ENCODE results near the gene PIEZO2.

The PIEZO2 gene

GRCh38 chr18:10896851-10897250 is 252.5 kb downstream of the PIEZO2 start:
- no peak for DNase-seq (ENCODE audit: low read depth in 2 of 2)

GRCh38 chr18:10895976-10896375 is 253.4 kb downstream of the PIEZO2 start:
- DNase-seq (ENCODE audit: low read depth in 2 of 2), result no peak

- no peak for DNase-seq (ENCODE audit: low read depth in 2 of 2)
These were observed 254.9 kb downstream of the PIEZO2 start for GRCh38 chr18:10894501-10894900.

GRCh38 chr18:10893761-10894160 is 255.6 kb downstream of the PIEZO2 start:
- no peak for DNase-seq (ENCODE audit: low read depth in 2 of 2)

GRCh38 chr18:10893196-10893595 is 256.2 kb downstream of the PIEZO2 start:
- DNase-seq (ENCODE audit: low read depth in 2 of 2), result no peak

GRCh38 chr18:10892786-10893185 is 256.6 kb downstream of the PIEZO2 start:
- no peak for DNase-seq (ENCODE audit: low read depth in 2 of 2)

- DNase-seq (ENCODE audit: low read depth in 2 of 2), result no peak
These were observed 259.3 kb downstream of the PIEZO2 start for GRCh38 chr18:10890022-10890421.

- DNase-seq (ENCODE audit: low read depth in 2 of 2), result no peak
These were observed 270.7 kb downstream of the PIEZO2 start for GRCh38 chr18:10878703-10879102.

- no peak for DNase-seq (ENCODE audit: low read depth in 2 of 2)
These were observed 271.4 kb downstream of the PIEZO2 start for GRCh38 chr18:10877987-10878386.

GRCh38 chr18:10875811-10876210 is 273.6 kb downstream of the PIEZO2 start:
- no peak for DNase-seq (ENCODE audit: low read depth in 2 of 2)

- no peak for DNase-seq (ENCODE audit: low read depth in 2 of 2)
These were observed 277.1 kb downstream of the PIEZO2 start for GRCh38 chr18:10872304-10872703.

GRCh38 chr18:10864722-10865121 is 284.6 kb downstream of the PIEZO2 start:
- no peak for DNase-seq (ENCODE audit: low read depth in 2 of 2)

GRCh38 chr18:10863026-10863425 is 286.3 kb downstream of the PIEZO2 start:
- DNase-seq (ENCODE audit: low read depth in 2 of 2), result no peak

- DNase-seq (ENCODE audit: low read depth in 2 of 2), result no peak
These were observed 288.4 kb downstream of the PIEZO2 start for GRCh38 chr18:10860928-10861327.

GRCh38 chr18:10860382-10860781 is 289.0 kb downstream of the PIEZO2 start:
- no peak for DNase-seq (ENCODE audit: low read depth in 2 of 2)

- DNase-seq (ENCODE audit: low read depth in 2 of 2), result no peak
These were observed 290.9 kb downstream of the PIEZO2 start for GRCh38 chr18:10858477-10858876.

- no peak for DNase-seq (ENCODE audit: low read depth in 2 of 2)
These were observed 293.2 kb downstream of the PIEZO2 start for GRCh38 chr18:10856132-10856531.

- no peak for DNase-seq (ENCODE audit: low read depth in 2 of 2)
These were observed 296.7 kb downstream of the PIEZO2 start for GRCh38 chr18:10852385-10853303.

GRCh38 chr18:10851824-10852319 is 297.5 kb downstream of the PIEZO2 start:
- DNase-seq (ENCODE audit: low read depth in 2 of 2), result no peak

GRCh38 chr18:10850840-10851239 is 298.5 kb downstream of the PIEZO2 start:
- no peak for DNase-seq (ENCODE audit: low read depth in 2 of 2)

GRCh38 chr18:10850216-10850615 is 299.2 kb downstream of the PIEZO2 start:
- no peak for DNase-seq (ENCODE audit: low read depth in 2 of 2)

- no peak for DNase-seq (ENCODE audit: low read depth in 2 of 2)
These were observed 301.5 kb downstream of the PIEZO2 start for GRCh38 chr18:10847907-10848306.

- DNase-seq (ENCODE audit: low read depth in 2 of 2), result no peak
These were observed 302.0 kb downstream of the PIEZO2 start for GRCh38 chr18:10847408-10847790.
